ENCODE results near the gene RNF113B.

GRCh38 chr13:98192008-98192407, 14.9 kb upstream of the RNF113B start:
- TF ChIP-seq CTCF (IDR thresholded peaks at IDR 0.05 in 8 of 11, conservative IDR thresholded peaks at IDR 0.05 in 3 of 11): no peak
- no peak for TF ChIP-seq POLR2A (IDR thresholded peaks at IDR 0.05)
- no peak for TF ChIP-seq POLR2AphosphoS5 (IDR thresholded peaks at IDR 0.05)

All from spleen (tissue), 7 donors.